HTERT RPE-1 (cell line): ENCODE data around the gene JARID2.

Experiments
- in situ Hi-C: fragments of 300-500 bp; cut with MboI; formaldehyde crosslinking; loops from 4 replicates; pipeline ENCODE4 v1.14.3; 2020; ENCODE audit warnings: low sequenced_read_pairs

JARID2 gene

GRCh38 chr6:15453186-15453585, 207.3 kb downstream of the JARID2 start:
- in situ Hi-C loops: no loop called here

GRCh38 chr6:15453622-15454021, 207.8 kb downstream of the JARID2 start:
- in situ Hi-C loops: no loop called here

- in situ Hi-C loops: no loop called here
Measured at GRCh38 chr6:15456422-15456821, 210.6 kb downstream of the JARID2 start.

- in situ Hi-C loops: no loop called here
Measured at GRCh38 chr6:15457121-15457650, 211.3 kb downstream of the JARID2 start.

- in situ Hi-C loops: no loop called here
Measured at GRCh38 chr6:15458021-15458459, 212.2 kb downstream of the JARID2 start.

GRCh38 chr6:15460110-15460727, 214.3 kb downstream of the JARID2 start:
- in situ Hi-C loops: no loop called here

GRCh38 chr6:15461127-15461944, 215.5 kb downstream of the JARID2 start:
- in situ Hi-C loops: no loop called here

GRCh38 chr6:15462256-15462655, 216.4 kb downstream of the JARID2 start:
- in situ Hi-C loops: no loop called here

GRCh38 chr6:15462717-15463525, 217.1 kb downstream of the JARID2 start:
- in situ Hi-C loops: no loop called here

- in situ Hi-C loops: no loop called here
Measured at GRCh38 chr6:15464211-15464725, 218.4 kb downstream of the JARID2 start.

- in situ Hi-C loops: no loop called here
Measured at GRCh38 chr6:15465212-15465611, 219.3 kb downstream of the JARID2 start.

- in situ Hi-C loops: no loop called here
Measured at GRCh38 chr6:15470746-15471145, 224.9 kb downstream of the JARID2 start.

- in situ Hi-C loops: no loop called here
Measured at GRCh38 chr6:15472621-15473020, 226.8 kb downstream of the JARID2 start.

- in situ Hi-C loops: no loop called here
Measured at GRCh38 chr6:15473174-15473573, 227.3 kb downstream of the JARID2 start.

- in situ Hi-C loops: no loop called here
Measured at GRCh38 chr6:15473741-15474161, 227.9 kb downstream of the JARID2 start.

- in situ Hi-C loops: no loop called here
Measured at GRCh38 chr6:15474196-15474595, 228.3 kb downstream of the JARID2 start.

- in situ Hi-C loops: no loop called here
Measured at GRCh38 chr6:15475261-15475660, 229.4 kb downstream of the JARID2 start.

GRCh38 chr6:15475872-15476271, 230.0 kb downstream of the JARID2 start:
- in situ Hi-C loops: no loop called here

GRCh38 chr6:15476631-15477380, 230.9 kb downstream of the JARID2 start:
- in situ Hi-C loops: no loop called here

GRCh38 chr6:15477746-15478145, 231.9 kb downstream of the JARID2 start:
- in situ Hi-C loops: no loop called here
